ENCODE measurements around the gene STK38L.
A peak's percentile ranks its signal among the peaks of the same experiment; 100 is the strongest.

The STK38L gene

GRCh38 chr12:27279826-27280225 lies 35.7 kb downstream of the STK38L start:
- no peak for DNase-seq (ENCODE audit: low read depth)

- no peak for DNase-seq (ENCODE audit: low read depth)
Observed at GRCh38 chr12:27280412-27280811, 36.3 kb downstream of the STK38L start.

- no peak for DNase-seq (ENCODE audit: low read depth)
Observed at GRCh38 chr12:27282754-27283153, 38.7 kb downstream of the STK38L start.

- DNase-seq (ENCODE audit: low read depth), result no peak
Observed at GRCh38 chr12:27284021-27284420, 39.9 kb downstream of the STK38L start.

GRCh38 chr12:27284751-27285150 lies 40.7 kb downstream of the STK38L start:
- DNase-seq (ENCODE audit: low read depth), result peak; percentile 19

GRCh38 chr12:27285403-27285802 lies 41.3 kb downstream of the STK38L start:
- DNase-seq (ENCODE audit: low read depth), result peak; percentile 2

- DNase-seq (ENCODE audit: low read depth), result no peak
Observed at GRCh38 chr12:27289414-27289813, 45.3 kb downstream of the STK38L start.

GRCh38 chr12:27290501-27291168 lies 46.5 kb downstream of the STK38L start:
- no peak for DNase-seq (ENCODE audit: low read depth)

- DNase-seq (ENCODE audit: low read depth), result no peak
Observed at GRCh38 chr12:27291862-27292261, 47.8 kb downstream of the STK38L start.

GRCh38 chr12:27292718-27293117 lies 48.6 kb downstream of the STK38L start:
- DNase-seq (ENCODE audit: low read depth), result no peak

GRCh38 chr12:27293463-27293862 lies 49.4 kb downstream of the STK38L start:
- no peak for DNase-seq (ENCODE audit: low read depth)

GRCh38 chr12:27296674-27297073 lies 52.6 kb downstream of the STK38L start:
- DNase-seq (ENCODE audit: low read depth), result no peak

GRCh38 chr12:27297566-27297965 lies 53.5 kb downstream of the STK38L start:
- DNase-seq (ENCODE audit: low read depth), result no peak

GRCh38 chr12:27299102-27299501 lies 55.0 kb downstream of the STK38L start:
- no peak for DNase-seq (ENCODE audit: low read depth)

- DNase-seq (ENCODE audit: low read depth), result no peak
Observed at GRCh38 chr12:27300226-27300625, 56.1 kb downstream of the STK38L start.

GRCh38 chr12:27303139-27304111 lies 59.3 kb downstream of the STK38L start:
- no peak for DNase-seq (ENCODE audit: low read depth)

- DNase-seq (ENCODE audit: low read depth), result no peak
Observed at GRCh38 chr12:27304856-27305255, 60.8 kb downstream of the STK38L start.

GRCh38 chr12:27305673-27306456 lies 61.8 kb downstream of the STK38L start:
- peak; percentile 23 for DNase-seq (ENCODE audit: low read depth)

- no peak for DNase-seq (ENCODE audit: low read depth)
Observed at GRCh38 chr12:27309293-27309994, 65.4 kb downstream of the STK38L start.

GRCh38 chr12:27309995-27310315 lies 65.9 kb downstream of the STK38L start:
- DNase-seq (ENCODE audit: low read depth), result no peak

GRCh38 chr12:27316947-27317346 lies 72.9 kb downstream of the STK38L start:
- DNase-seq (ENCODE audit: low read depth), result no peak

GRCh38 chr12:27319409-27319808 lies 75.3 kb downstream of the STK38L start:
- DNase-seq (ENCODE audit: low read depth), result peak; percentile 42

Measured in HS-5 (cell line).